ENCODE data around the gene CFAP43. TPM values are rescaled to one million over a fixed set of nuclear protein-coding genes. Genes with fewer than 3 reads are reported as not detected.
"Not testable (repeated sequence)": the region's sequence is repeated elsewhere in the genome, so short reads cannot be mapped to it uniquely, and the experiment has no call there.

The CFAP43 gene
- total and polyA plus RNA-seq, 2 donors = 0.19 to 1.4 TPM

- 83% methylated on average over 4 of the region's 4 CpGs for WGBS
- H3K4me1 ChIP-seq (ENCODE audit: insufficient read depth) = no peaks in the 10 kb centered on the region
These were observed 48.5 kb downstream of the CFAP43 start for GRCh38 chr10:104183682-104184081.

GRCh38 chr10:104174136-104174535 is 58.0 kb downstream of the CFAP43 start:
- not testable (repeated sequence) for H3K4me1 ChIP-seq (ENCODE audit: insufficient read depth); H3K4me3 ChIP-seq (ENCODE audit: low read depth, low read length); H3K36me3 ChIP-seq (ENCODE audit: insufficient read depth); H3K27ac ChIP-seq (ENCODE audit: low read depth); DNase-seq (ENCODE audit: extremely low spot score)
- 79% methylated on average over 1 of the region's 1 CpG for WGBS

More at GRCh38 chr10:104183682-104184081, 48.5 kb downstream of the CFAP43 start:
- H3K27ac ChIP-seq (ENCODE audit: low read depth) = no peak overlapping the region
- H3K36me3 ChIP-seq (ENCODE audit: insufficient read depth) = no peaks in the 10 kb centered on the region
- H3K4me3 ChIP-seq (ENCODE audit: low read depth, low read length) = no peak overlapping the region
- DNase-seq (ENCODE audit: extremely low spot score) = no peak

- no peak overlapping the region for H3K4me3 ChIP-seq (ENCODE audit: low read depth, low read length)
- WGBS = 78% methylated on average over 5 of the region's 5 CpGs
- no peak overlapping the region for H3K27ac ChIP-seq (ENCODE audit: low read depth)
- no peaks in the 10 kb centered on the region for H3K4me1 ChIP-seq (ENCODE audit: insufficient read depth)
- DNase-seq (ENCODE audit: extremely low spot score) = no peak
- H3K36me3 ChIP-seq (ENCODE audit: insufficient read depth) = no peaks in the 10 kb centered on the region
These were observed 61.4 kb downstream of the CFAP43 start for GRCh38 chr10:104170610-104171254.

GRCh38 chr10:104155591-104155990 is 76.6 kb downstream of the CFAP43 start:
- H3K36me3 ChIP-seq (ENCODE audit: insufficient read depth) = no peaks in the 10 kb centered on the region
- no peak for DNase-seq (ENCODE audit: extremely low spot score)
- no peaks in the 10 kb centered on the region for H3K4me1 ChIP-seq (ENCODE audit: insufficient read depth)
- no peak overlapping the region for H3K4me3 ChIP-seq (ENCODE audit: low read depth, low read length)
- WGBS = 67% methylated on average over 2 of the region's 2 CpGs
- H3K27ac ChIP-seq (ENCODE audit: low read depth) = no peak overlapping the region

GRCh38 chr10:104151737-104152136 is 80.4 kb downstream of the CFAP43 start:
- H3K4me3 ChIP-seq (ENCODE audit: low read depth, low read length) = no peak overlapping the region
- no peaks in the 10 kb centered on the region for H3K4me1 ChIP-seq (ENCODE audit: insufficient read depth)
- DNase-seq (ENCODE audit: extremely low spot score) = no peak
- H3K36me3 ChIP-seq (ENCODE audit: insufficient read depth) = no peaks in the 10 kb centered on the region
- H3K27ac ChIP-seq (ENCODE audit: low read depth) = no peak overlapping the region

GRCh38 chr10:104150139-104150538 is 82.0 kb downstream of the CFAP43 start:
- Histone ChIP-seq H3K4me1 (ENCODE audit: insufficient read depth) (no peaks in the 10 kb centered on the region), H3K27ac (ENCODE audit: low read depth) (no peak overlapping the region), H3K36me3 (ENCODE audit: insufficient read depth) (no peaks in the 10 kb centered on the region), H3K4me3 (ENCODE audit: low read depth, low read length) (no peak overlapping the region)
- DNase-seq (ENCODE audit: extremely low spot score) = no peak

GRCh38 chr10:104146882-104147281 is 85.3 kb downstream of the CFAP43 start:
- Histone ChIP-seq H3K36me3 (ENCODE audit: insufficient read depth) (no peaks in the 10 kb centered on the region), H3K4me3 (ENCODE audit: low read depth, low read length) (no peak overlapping the region), H3K4me1 (ENCODE audit: insufficient read depth) (no peaks in the 10 kb centered on the region), H3K27ac (ENCODE audit: low read depth) (no peak overlapping the region)
- DNase-seq (ENCODE audit: extremely low spot score) = no peak
- 88% methylated on average over 1 of the region's 1 CpG for WGBS

GRCh38 chr10:104144931-104145330 is 87.2 kb downstream of the CFAP43 start:
- Histone ChIP-seq H3K36me3 (ENCODE audit: insufficient read depth) (no peaks in the 10 kb centered on the region), H3K4me1 (ENCODE audit: insufficient read depth) (no peaks in the 10 kb centered on the region), H3K4me3 (ENCODE audit: low read depth, low read length) (no peak overlapping the region), H3K27ac (ENCODE audit: low read depth) (no peak overlapping the region)
- DNase-seq (ENCODE audit: extremely low spot score) = no peak
- WGBS = 62% methylated on average over 4 of the region's 4 CpGs

GRCh38 chr10:104143829-104144228 is 88.3 kb downstream of the CFAP43 start:
- no peak for DNase-seq (ENCODE audit: extremely low spot score)
- no peak overlapping the region for H3K4me3 ChIP-seq (ENCODE audit: low read depth, low read length)
- WGBS = 75% methylated on average over 3 of the region's 3 CpGs
- no peak overlapping the region for H3K27ac ChIP-seq (ENCODE audit: low read depth)
- no peaks in the 10 kb centered on the region for H3K36me3 ChIP-seq (ENCODE audit: insufficient read depth)
- H3K4me1 ChIP-seq (ENCODE audit: insufficient read depth) = no peaks in the 10 kb centered on the region

GRCh38 chr10:104142081-104142480 is 90.1 kb downstream of the CFAP43 start:
- H3K4me1 ChIP-seq (ENCODE audit: insufficient read depth) = no peaks in the 10 kb centered on the region
- no peaks in the 10 kb centered on the region for H3K36me3 ChIP-seq (ENCODE audit: insufficient read depth)
- H3K4me3 ChIP-seq (ENCODE audit: low read depth, low read length) = no peak overlapping the region
- no peak for DNase-seq (ENCODE audit: extremely low spot score)
- no peak overlapping the region for H3K27ac ChIP-seq (ENCODE audit: low read depth)
- 29% methylated on average over 1 of the region's 1 CpG for WGBS

GRCh38 chr10:104139221-104139620 is 92.9 kb downstream of the CFAP43 start:
- Histone ChIP-seq H3K36me3 (ENCODE audit: insufficient read depth) (no peaks in the 10 kb centered on the region), H3K27ac (ENCODE audit: low read depth) (no peak overlapping the region), H3K4me3 (ENCODE audit: low read depth, low read length) (no peak overlapping the region), H3K4me1 (ENCODE audit: insufficient read depth) (no peaks in the 10 kb centered on the region)
- WGBS = 66% methylated on average over 5 of the region's 5 CpGs
- no peak for DNase-seq (ENCODE audit: extremely low spot score)

GRCh38 chr10:104138131-104138530 is 94.0 kb downstream of the CFAP43 start:
- no peaks in the 10 kb centered on the region for H3K36me3 ChIP-seq (ENCODE audit: insufficient read depth)
- no peak overlapping the region for H3K27ac ChIP-seq (ENCODE audit: low read depth)
- 93% methylated on average over 6 of the region's 6 CpGs for WGBS
- no peak for DNase-seq (ENCODE audit: extremely low spot score)
- no peaks in the 10 kb centered on the region for H3K4me1 ChIP-seq (ENCODE audit: insufficient read depth)
- no peak overlapping the region for H3K4me3 ChIP-seq (ENCODE audit: low read depth, low read length)

GRCh38 chr10:104130041-104130440 is 102.1 kb downstream of the CFAP43 start:
- WGBS = 64% methylated on average over 3 of the region's 3 CpGs

GRCh38 chr10:104128214-104128613 is 104.0 kb downstream of the CFAP43 start:
- WGBS = 89% methylated on average over 2 of the region's 2 CpGs

More at GRCh38 chr10:104130041-104130440, 102.1 kb downstream of the CFAP43 start:
- Histone ChIP-seq H3K27ac (ENCODE audit: low read depth) (no peak overlapping the region), H3K36me3 (ENCODE audit: insufficient read depth) (no peaks in the 10 kb centered on the region), H3K4me3 (ENCODE audit: low read depth, low read length) (no peak overlapping the region), H3K4me1 (ENCODE audit: insufficient read depth) (no peaks in the 10 kb centered on the region)
- DNase-seq (ENCODE audit: extremely low spot score) = no peak

GRCh38 chr10:104127411-104127810 is 104.8 kb downstream of the CFAP43 start:
- Histone ChIP-seq H3K4me1 (ENCODE audit: insufficient read depth) (no peaks in the 10 kb centered on the region), H3K36me3 (ENCODE audit: insufficient read depth) (no peaks in the 10 kb centered on the region), H3K27ac (ENCODE audit: low read depth) (no peak overlapping the region), H3K4me3 (ENCODE audit: low read depth, low read length) (no peak overlapping the region)
- DNase-seq (ENCODE audit: extremely low spot score) = no peak
- WGBS = 87% methylated on average over 2 of the region's 2 CpGs

More at GRCh38 chr10:104128214-104128613, 104.0 kb downstream of the CFAP43 start:
- Histone ChIP-seq H3K27ac (ENCODE audit: low read depth) (no peak overlapping the region), H3K4me3 (ENCODE audit: low read depth, low read length) (no peak overlapping the region), H3K36me3 (ENCODE audit: insufficient read depth) (no peaks in the 10 kb centered on the region), H3K4me1 (ENCODE audit: insufficient read depth) (no peaks in the 10 kb centered on the region)
- DNase-seq (ENCODE audit: extremely low spot score) = no peak

Data from urinary bladder (tissue), 4 donors.